Endodermal cell (in vitro differentiated cells): ENCODE data around the gene HKDC1. TPM values are rescaled to one million over a fixed set of nuclear protein-coding genes. Genes with fewer than 3 reads are reported as not detected.
"Not testable (repeated sequence)": the region's sequence is repeated elsewhere in the genome, so short reads cannot be mapped to it uniquely, and the experiment has no call there.

ENCODE experiments used
- DNase-seq: peaks from one replicate; pipeline ENCODE4 v3.0.0-alpha.2; 2017
- H3K27ac ChIP-seq: 2 replicates; pipeline ENCODE4 v1.5.1; 2013; ENCODE audit warnings: mild to moderate bottlenecking, low read depth, low read length, moderate library complexity
- H3K27me3 ChIP-seq: 2 replicates; pipeline ENCODE4 v1.6.1; 2013; ENCODE audit warnings: mild to moderate bottlenecking, low read length, moderate library complexity; ENCODE audit not compliant: insufficient read depth, control insufficient read depth, poor library complexity, severe bottlenecking
- H3K36me3 ChIP-seq: 2 replicates; pipeline ENCODE4 v1.7.0; 2013; ENCODE audit warnings: mild to moderate bottlenecking, low read length, moderate library complexity; ENCODE audit not compliant: control insufficient read depth, insufficient read depth
- H3K4me1 ChIP-seq: one replicate; pipeline ENCODE4 v1.7.0; 2013; ENCODE audit warnings: low read length; ENCODE audit not compliant: control insufficient read depth, insufficient read depth
- H3K4me3 ChIP-seq: 2 replicates; pipeline ENCODE4 v1.5.1; 2013; ENCODE audit warnings: mild to moderate bottlenecking, low read length, moderate library complexity
- H3K9ac ChIP-seq: 2 replicates; pipeline ENCODE4 v1.6.1; 2013; ENCODE audit warnings: mild to moderate bottlenecking, low read length, moderate library complexity; ENCODE audit not compliant: poor library complexity, severe bottlenecking; ENCODE audit errors: extremely low read depth
- H3K9me3 ChIP-seq: 2 replicates; pipeline ENCODE4 v1.6.1; 2013; ENCODE audit warnings: mild to moderate bottlenecking, low read length, moderate library complexity; ENCODE audit not compliant: control insufficient read depth
- H3K27ac Mint-ChIP-seq: 2 replicates; pipeline ENCODE4 v1.8.0; 2020; ENCODE audit warnings: mixed read lengths
- H3K27me3 Mint-ChIP-seq: 2 replicates; pipeline ENCODE4 v1.8.0; 2021; ENCODE audit warnings: mild to moderate bottlenecking, mixed read lengths; ENCODE audit not compliant: insufficient read depth
- H3K36me3 Mint-ChIP-seq: 2 replicates; pipeline ENCODE4 v1.8.0; 2020; ENCODE audit warnings: low read depth, mixed read lengths
- H3K4me1 Mint-ChIP-seq: 2 replicates; pipeline ENCODE4 v1.8.0; 2020; ENCODE audit warnings: mixed read lengths
- H3K4me3 Mint-ChIP-seq: 2 replicates; pipeline ENCODE4 v1.8.0; 2020; ENCODE audit warnings: mild to moderate bottlenecking, moderate library complexity, mixed read lengths
- H3K9me3 Mint-ChIP-seq: 2 replicates; pipeline ENCODE4 v1.8.0; 2020; ENCODE audit warnings: mild to moderate bottlenecking, mixed read lengths
- CTCF ChIP-seq: fragments of 200-600 bp; sonication (generic); conservative IDR thresholded peaks from 2 replicates; pipeline ENCODE4 v1.5.0; 2021; ENCODE audit warnings: antibody characterized with exemption, mild to moderate bottlenecking
- WGBS, 2 experiments: methylation state at CpG; one replicate each; pipeline versions ENCODE4 v1.1.5 to v1.1.7; 2013; ENCODE audit warnings: missing lambda C conversion rate in 2 of 2, mixed read lengths in 1 of 2; ENCODE audit not compliant: insufficient coverage in 1 of 2, insufficient read length in 1 of 2; 5-methylcytosine and 5-hydroxymethylcytosine counted together
- total RNA-seq, 2 donors: library from RNA; stranded (reverse); fragmentation: NEBNext Ultra II Directional in 1 of 2; extraction: Animal tissue kit (Norgen Biotek cat#: 25700) in 1 of 2; gene quantifications; 2 replicates in 1 of 2; 3 replicates in 1 of 2; pipeline ENCODE4 v1.2.1, GENCODE V29; 2021

Gene HKDC1
- total RNA-seq, 2 donors from 2014 or later: 0.22 TPM; not detected in 1

GRCh38 chr10:69248117-69248730 lies 28.1 kb downstream of the HKDC1 start:
- no peak for TF ChIP-seq CTCF
- Histone ChIP-seq H3K27ac (no peak overlapping the region), H3K4me3 (no peak overlapping the region), H3K27me3 (no peaks in the 10 kb centered on the region), H3K36me3 (no peaks in the 10 kb centered on the region), H3K9me3 (no peaks in the 10 kb centered on the region), H3K4me1 (no peaks in the 10 kb centered on the region), H3K9ac (no peak overlapping the region)
- Mint-ChIP-seq H3K27me3 (no peaks in the 10 kb centered on the region), H3K9me3 (peaks cover 2% of the 10 kb centered on the region), H3K4me3 (no peak overlapping the region), H3K27ac (no peak overlapping the region), H3K36me3 (no peaks in the 10 kb centered on the region), H3K4me1 (no peaks in the 10 kb centered on the region)
- peak; percentile 36 for DNase-seq
- 92 to 93% methylated on average over 17 to 24 of the region's 24 CpGs for WGBS, 2 experiments

DNA sequence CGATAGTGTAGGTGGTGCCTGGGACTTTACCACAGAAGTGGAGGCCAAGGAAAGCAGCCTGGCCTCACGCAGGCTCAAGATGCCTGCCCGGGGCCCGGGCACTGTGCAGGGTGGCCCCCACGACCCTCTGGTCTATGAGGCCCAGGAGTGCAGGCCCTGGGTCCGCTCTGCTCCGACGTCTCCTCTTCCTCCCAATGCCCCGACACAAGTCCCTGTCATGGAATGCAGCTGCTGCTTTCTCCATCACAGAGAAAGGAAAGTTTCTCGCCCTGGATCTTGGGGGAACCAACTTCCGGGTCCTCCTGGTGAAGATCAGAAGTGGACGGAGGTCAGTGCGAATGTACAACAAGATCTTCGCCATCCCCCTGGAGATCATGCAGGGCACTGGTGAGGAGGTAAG lies 29.9 kb downstream of the HKDC1 start:
- peaks cover 2% of the 10 kb centered on the region for H3K9me3 Mint-ChIP-seq
- Histone ChIP-seq H3K4me3 (no peak overlapping the region), H3K36me3 (no peaks in the 10 kb centered on the region), H3K27ac (no peak overlapping the region), H3K9me3 (no peaks in the 10 kb centered on the region), H3K9ac (no peak overlapping the region), H3K27me3 (no peaks in the 10 kb centered on the region), H3K4me1 (no peaks in the 10 kb centered on the region)
- H3K4me3 Mint-ChIP-seq: no peak overlapping the region
- H3K36me3 Mint-ChIP-seq: no peaks in the 10 kb centered on the region
- no peaks in the 10 kb centered on the region for H3K27me3 Mint-ChIP-seq
- no peak for DNase-seq
- TF ChIP-seq CTCF: no peak
- 94 to 97% methylated on average over 13 to 14 of the region's 14 CpGs for WGBS, 2 experiments
- no peak overlapping the region for H3K27ac Mint-ChIP-seq
- no peaks in the 10 kb centered on the region for H3K4me1 Mint-ChIP-seq

DNA sequence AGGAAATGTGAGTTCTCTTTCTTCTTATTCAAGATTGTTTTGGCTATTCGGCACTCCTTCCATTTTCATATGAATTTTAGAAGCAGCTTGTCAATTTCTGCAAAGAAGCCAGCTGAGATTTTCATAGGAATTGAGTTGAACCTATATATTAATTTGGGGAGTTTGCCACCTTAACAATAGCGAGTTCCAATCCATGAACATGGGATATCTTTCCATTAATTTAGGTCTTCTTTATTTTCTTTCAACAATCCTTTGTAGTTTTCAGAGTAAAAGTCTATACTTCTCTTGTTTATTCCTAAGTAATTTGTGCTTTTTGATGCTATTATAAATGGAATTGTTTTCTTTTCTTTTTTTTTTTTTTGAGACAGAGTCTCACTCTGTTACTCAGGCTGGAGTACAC lies 31.3 kb downstream of the HKDC1 start:
- not testable (repeated sequence) for H3K36me3 Mint-ChIP-seq, H3K4me1 ChIP-seq, DNase-seq, H3K9ac ChIP-seq, H3K9me3 Mint-ChIP-seq, H3K27ac Mint-ChIP-seq, H3K4me3 Mint-ChIP-seq, H3K9me3 ChIP-seq, H3K27me3 ChIP-seq, H3K27ac ChIP-seq, H3K27me3 Mint-ChIP-seq, H3K4me1 Mint-ChIP-seq, H3K36me3 ChIP-seq, H3K4me3 ChIP-seq
- 100% methylated on average over 1 of the region's 2 CpGs for WGBS, 2 experiments

DNA sequence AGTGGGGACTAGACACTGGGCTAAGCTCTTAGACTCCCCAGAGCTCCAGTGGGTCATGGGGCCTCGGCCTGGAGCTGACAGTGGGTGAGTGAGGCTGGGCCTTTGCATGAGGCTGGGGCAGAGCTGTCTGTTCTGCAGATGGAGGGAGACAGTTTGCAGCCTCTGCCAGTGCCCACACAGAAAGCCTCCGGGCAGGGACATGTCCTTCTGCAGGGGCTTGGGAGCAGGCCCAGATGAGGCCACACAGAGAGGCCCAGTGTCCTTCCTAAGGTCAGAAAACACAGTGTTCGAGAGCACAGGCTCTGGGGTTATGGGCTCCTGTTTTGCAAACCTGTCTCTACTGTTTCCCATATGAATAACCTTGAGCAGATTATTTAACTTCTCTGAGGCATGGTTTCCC lies 33.0 kb downstream of the HKDC1 start:
- Mint-ChIP-seq H3K27ac (no peak overlapping the region), H3K27me3 (no peaks in the 10 kb centered on the region), H3K9me3 (peaks cover 2% of the 10 kb centered on the region), H3K36me3 (no peaks in the 10 kb centered on the region), H3K4me1 (no peaks in the 10 kb centered on the region), H3K4me3 (no peak overlapping the region)
- Histone ChIP-seq H3K36me3 (no peaks in the 10 kb centered on the region), H3K9me3 (no peaks in the 10 kb centered on the region), H3K4me3 (no peak overlapping the region), H3K27me3 (no peaks in the 10 kb centered on the region), H3K4me1 (no peaks in the 10 kb centered on the region), H3K27ac (no peak overlapping the region), H3K9ac (no peak overlapping the region)
- no peak for DNase-seq
- TF ChIP-seq CTCF: no peak
- WGBS, 2 experiments: 72 to 90% methylated on average over 1 to 3 of the region's 3 CpGs
